A673 (cell line): ENCODE data around the gene COL9A2. TPM values are rescaled to one million over a fixed set of nuclear protein-coding genes. Genes with fewer than 3 reads are reported as not detected.

Experiments used
- BruUV-seq: library from RNA; stranded (reverse); fragments of 400-500 nt; replicated peaks from 2 replicates; lab custom pipeline; 2021; lab: Mats Ljungman, UMichigan
- CTCF ChIA-PET: fragments of 300-600 bp; sonication (Branson Sonifier 250); formaldehyde crosslinking; loops from one replicate; lab custom pipeline; 2022; ENCODE audit warnings: antibody characterized with exemption; lab: Charles Lee
- POLR2A ChIA-PET: fragments of 300-600 bp; sonication (Branson Sonifier 250); formaldehyde crosslinking; loops from one replicate; lab custom pipeline; 2022; ENCODE audit warnings: antibody characterized with exemption; ENCODE audit not compliant: low non-redundant PET; lab: Charles Lee
- DNase-seq: peaks from one replicate; pipeline ENCODE4 v3.0.0-alpha.2; 2015; ENCODE audit warnings: low spot score
- H3K27ac ChIP-seq: fragments of 200-600 bp; sonication (generic); 2 replicates; pipeline ENCODE4 v1.5.1; 2016; ENCODE audit warnings: mixed run types, low read depth, mild to moderate bottlenecking, mixed read lengths, antibody characterized with exemption, low read length; ENCODE audit not compliant: poor library complexity, severe bottlenecking
- H3K27me3 ChIP-seq: fragments of 200-600 bp; sonication (generic); replicated peaks from 2 replicates; pipeline ENCODE4 v1.6.1; 2017; ENCODE audit warnings: mixed run types, low read depth, mild to moderate bottlenecking, mixed read lengths, antibody characterized with exemption, low read length; ENCODE audit not compliant: insufficient read depth, poor library complexity
- H3K36me3 ChIP-seq: fragments of 200-600 bp; sonication (generic); 2 replicates; pipeline ENCODE4 v1.6.1; 2016; ENCODE audit warnings: mixed run types, mild to moderate bottlenecking, mixed read lengths, antibody characterized with exemption, low read length; ENCODE audit not compliant: insufficient read depth, poor library complexity, severe bottlenecking
- H3K4me1 ChIP-seq: fragments of 200-600 bp; sonication (generic); 2 replicates; pipeline ENCODE4 v1.6.1; 2017; ENCODE audit warnings: mixed run types, mild to moderate bottlenecking, mixed read lengths, antibody characterized with exemption, low read length; ENCODE audit not compliant: insufficient read depth, poor library complexity, severe bottlenecking
- H3K4me3 ChIP-seq: fragments of 200-600 bp; sonication (generic); 2 replicates; pipeline ENCODE4 v1.5.1; 2016; ENCODE audit warnings: low read depth, mixed run types, mild to moderate bottlenecking, mixed read lengths, low read length; ENCODE audit not compliant: poor library complexity, severe bottlenecking
- H3K9me3 ChIP-seq: fragments of 200-600 bp; sonication (generic); 2 replicates; pipeline ENCODE4 v1.6.1; 2016; ENCODE audit warnings: mixed run types, low read depth, mild to moderate bottlenecking, mixed read lengths, antibody characterized with exemption, low read length; ENCODE audit not compliant: poor library complexity, severe bottlenecking
- EZH2 ChIP-seq: fragments of 200-600 bp; sonication (generic); IDR thresholded peaks from 2 replicates; pipeline ENCODE4 v1.6.1; 2017; ENCODE audit warnings: borderline replicate concordance, low read depth, mild to moderate bottlenecking, mixed read lengths, antibody characterized with exemption, low read length; ENCODE audit not compliant: poor library complexity, severe bottlenecking
- intact Hi-C: fragments of 100-400 bp; cut with micrococcal nuclease; formaldehyde crosslinking; loops from one replicate; pipeline ENCODE4 v1.10.0; 2022; ENCODE audit not compliant: unreplicated experiment
- total RNA-seq: library from RNA; stranded (reverse); gene quantifications from 2 replicates; pipeline ENCODE4 v1.2.3, GENCODE V29; 2021
- TF ChIP-seq, protein P1 (sequence below): fragments of 300-800, 200-600 bp; sonication (generic); conservative IDR thresholded peaks from 2 replicates; pipeline ENCODE4 v1.5.1; 2017; ENCODE audit warnings: low read depth, mild to moderate bottlenecking, antibody characterized with exemption, low read length, moderate library complexity, mixed read lengths

Gene COL9A2
- total RNA-seq, 1 experiment from 2014 or later = 5.2 TPM

DNA sequence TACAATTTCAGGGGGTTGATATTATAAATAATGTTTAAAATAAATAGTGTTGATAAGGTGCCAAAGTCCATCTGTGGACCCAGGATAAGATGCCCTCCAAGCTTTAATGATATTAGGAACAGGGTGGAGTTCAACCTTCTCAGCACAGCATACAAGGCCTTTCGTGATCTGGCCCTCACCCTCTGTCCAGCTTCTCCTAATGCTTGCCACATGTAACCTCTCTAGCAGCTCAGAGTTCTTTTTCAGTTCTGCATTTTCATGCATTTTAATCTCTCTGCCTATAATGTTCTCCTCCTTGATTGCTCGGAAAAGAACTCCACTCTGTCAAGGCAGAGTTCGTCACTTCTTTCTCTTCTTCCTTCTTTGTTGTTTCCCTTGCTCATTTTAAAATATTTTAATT, 35.0 kb upstream of the COL9A2 start:
- no peaks in the 10 kb centered on the region for H3K36me3 ChIP-seq
- intact Hi-C loops = no loop called here
- H3K4me3 ChIP-seq = no peak overlapping the region
- no peaks in the 10 kb centered on the region for H3K4me1 ChIP-seq
- H3K27me3 ChIP-seq = no peaks in the 10 kb centered on the region
- TF ChIP-seq, protein P1, sequence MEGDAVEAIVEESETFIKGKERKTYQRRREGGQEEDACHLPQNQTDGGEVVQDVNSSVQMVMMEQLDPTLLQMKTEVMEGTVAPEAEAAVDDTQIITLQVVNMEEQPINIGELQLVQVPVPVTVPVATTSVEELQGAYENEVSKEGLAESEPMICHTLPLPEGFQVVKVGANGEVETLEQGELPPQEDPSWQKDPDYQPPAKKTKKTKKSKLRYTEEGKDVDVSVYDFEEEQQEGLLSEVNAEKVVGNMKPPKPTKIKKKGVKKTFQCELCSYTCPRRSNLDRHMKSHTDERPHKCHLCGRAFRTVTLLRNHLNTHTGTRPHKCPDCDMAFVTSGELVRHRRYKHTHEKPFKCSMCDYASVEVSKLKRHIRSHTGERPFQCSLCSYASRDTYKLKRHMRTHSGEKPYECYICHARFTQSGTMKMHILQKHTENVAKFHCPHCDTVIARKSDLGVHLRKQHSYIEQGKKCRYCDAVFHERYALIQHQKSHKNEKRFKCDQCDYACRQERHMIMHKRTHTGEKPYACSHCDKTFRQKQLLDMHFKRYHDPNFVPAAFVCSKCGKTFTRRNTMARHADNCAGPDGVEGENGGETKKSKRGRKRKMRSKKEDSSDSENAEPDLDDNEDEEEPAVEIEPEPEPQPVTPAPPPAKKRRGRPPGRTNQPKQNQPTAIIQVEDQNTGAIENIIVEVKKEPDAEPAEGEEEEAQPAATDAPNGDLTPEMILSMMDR = no peak
- no peak for TF ChIP-seq EZH2
- BruUV-seq = no TSS peak
- POLR2A ChIA-PET = no interaction called here
- DNase-seq = no peak
- no peak overlapping the region for H3K27ac ChIP-seq
- H3K9me3 ChIP-seq = no peaks in the 10 kb centered on the region
- CTCF ChIA-PET = interaction anchor here (0.8 to 1.0 kb wide), 2 partner anchors 13 to 199 kb away, joined by 3 read pairs; no protein-coding TSS in a partner anchor

DNA sequence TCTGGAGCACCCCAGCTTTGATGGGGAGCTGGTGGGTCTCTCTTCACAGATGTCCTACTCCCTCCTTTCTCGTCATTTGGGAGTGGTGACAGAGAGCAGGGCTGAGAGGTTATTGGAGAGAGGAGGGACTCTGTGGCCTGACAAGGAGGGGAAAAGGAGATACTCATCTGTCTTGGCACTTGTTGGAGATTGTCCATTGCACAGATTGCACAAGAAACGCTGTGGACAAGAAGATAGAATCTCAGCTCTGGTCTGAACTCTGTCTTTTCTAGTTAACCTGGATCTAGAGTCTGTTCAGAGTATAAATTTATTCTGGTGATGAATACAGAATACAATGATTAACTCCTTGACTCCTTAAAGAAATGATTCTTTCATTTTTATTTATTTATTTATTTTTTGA, 34.0 kb upstream of the COL9A2 start:
- DNase-seq = no peak
- no peaks in the 10 kb centered on the region for H3K27me3 ChIP-seq
- intact Hi-C loops = no loop called here
- H3K36me3 ChIP-seq = no peaks in the 10 kb centered on the region
- TF ChIP-seq, protein P1 = no peak
- TF ChIP-seq EZH2 = no peak
- no TSS peak for BruUV-seq
- H3K4me3 ChIP-seq = no peak overlapping the region
- no peak overlapping the region for H3K27ac ChIP-seq
- CTCF ChIA-PET = interaction anchor here (0.8 kb wide), 1 partner anchor 198 kb away, joined by 3 read pairs; no protein-coding TSS in a partner anchor
- no peaks in the 10 kb centered on the region for H3K4me1 ChIP-seq
- POLR2A ChIA-PET = no interaction called here
- no peaks in the 10 kb centered on the region for H3K9me3 ChIP-seq

DNA sequence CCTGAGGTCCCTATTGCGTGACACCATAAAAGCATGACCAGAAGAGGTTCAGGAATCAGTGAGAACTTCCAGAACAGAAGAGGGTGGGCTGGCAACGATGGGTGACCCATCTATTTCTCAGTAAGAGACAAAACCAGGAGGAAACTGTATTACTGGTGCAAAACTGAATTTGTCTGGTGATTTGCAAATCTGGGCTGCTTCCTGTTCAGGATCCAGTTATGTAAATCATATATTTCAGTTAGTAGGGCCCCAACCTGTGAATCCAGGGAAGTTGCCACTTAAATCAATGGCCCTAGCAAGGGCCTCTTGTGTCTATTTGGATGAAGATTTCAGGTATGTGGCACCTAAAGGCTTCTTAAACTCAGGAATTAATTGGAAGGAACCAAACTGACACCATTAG, 33.3 kb upstream of the COL9A2 start:
- POLR2A ChIA-PET = no interaction called here
- DNase-seq = no peak
- Histone ChIP-seq H3K4me3 (no peak overlapping the region), H3K9me3 (no peaks in the 10 kb centered on the region), H3K27me3 (no peaks in the 10 kb centered on the region), H3K4me1 (no peaks in the 10 kb centered on the region), H3K27ac (no peak overlapping the region), H3K36me3 (no peaks in the 10 kb centered on the region)
- CTCF ChIA-PET = no interaction called here
- TF ChIP-seq, protein P1 = no peak
- no peak for TF ChIP-seq EZH2
- no TSS peak for BruUV-seq
- intact Hi-C loops = no loop called here
